ENCODE data around the gene DAP.
"Not testable (repeated sequence)": the region's sequence is repeated elsewhere in the genome, so short reads cannot be mapped to it uniquely, and the experiment has no call there.

Gene DAP

GRCh38 chr5:10645671-10646070 lies 115.4 kb downstream of the DAP start:
- DNase-seq (ENCODE audit: low read depth), result no peak
- no peak for TF ChIP-seq CTCF (conservative IDR thresholded peaks at IDR 0.05; ENCODE audit: low read depth, low read length)
- no peak overlapping the region for H3K4me3 ChIP-seq (ENCODE audit: low read length)

DNA sequence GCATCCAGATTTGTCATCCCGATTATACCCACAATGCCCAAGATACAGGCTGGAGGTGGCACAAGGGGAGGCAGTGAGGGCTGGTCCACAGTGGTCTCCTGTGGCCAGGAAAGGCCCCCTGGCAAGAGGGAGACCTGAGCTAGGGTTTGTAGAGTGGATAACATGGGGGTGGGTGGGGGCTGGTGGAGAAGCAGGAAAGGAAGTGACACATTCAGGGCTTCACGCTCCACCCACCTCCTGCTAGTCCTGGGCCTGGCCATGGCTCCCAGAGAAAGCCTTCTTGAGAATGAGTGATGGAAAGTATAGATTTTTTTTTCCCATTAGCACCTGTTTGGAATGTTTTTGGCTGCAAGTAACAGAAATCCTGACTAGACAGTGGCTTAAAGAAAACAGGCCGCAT lies 115.9 kb downstream of the DAP start:
- no peak for DNase-seq (ENCODE audit: low read depth)
- TF ChIP-seq CTCF (conservative IDR thresholded peaks at IDR 0.05; ENCODE audit: low read depth, low read length), result no peak
- no peak overlapping the region for H3K4me3 ChIP-seq (ENCODE audit: low read length)

DNA sequence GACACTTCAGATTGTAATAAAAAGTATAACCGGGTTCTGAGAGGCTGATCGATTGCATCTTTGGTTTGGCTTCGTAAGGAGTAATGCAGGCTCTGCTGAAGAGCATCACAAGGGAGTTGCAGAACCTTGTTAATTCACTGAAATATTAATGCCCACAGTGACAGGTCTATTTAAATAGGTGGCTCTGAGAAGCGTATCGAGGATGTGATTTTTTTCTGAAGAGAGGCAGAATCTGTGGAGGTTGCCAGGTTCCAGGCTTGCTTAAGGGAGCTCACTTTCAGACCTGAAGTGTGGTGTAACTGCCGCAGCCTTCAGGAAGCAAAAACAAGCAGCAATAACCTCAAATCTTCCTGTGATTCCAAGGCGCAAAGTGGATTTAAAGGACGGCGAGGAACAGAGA lies 116.8 kb downstream of the DAP start:
- DNase-seq (ENCODE audit: low read depth), result no peak
- no peak overlapping the region for H3K4me3 ChIP-seq (ENCODE audit: low read length)
- TF ChIP-seq CTCF (conservative IDR thresholded peaks at IDR 0.05; ENCODE audit: low read depth, low read length), result no peak

DNA sequence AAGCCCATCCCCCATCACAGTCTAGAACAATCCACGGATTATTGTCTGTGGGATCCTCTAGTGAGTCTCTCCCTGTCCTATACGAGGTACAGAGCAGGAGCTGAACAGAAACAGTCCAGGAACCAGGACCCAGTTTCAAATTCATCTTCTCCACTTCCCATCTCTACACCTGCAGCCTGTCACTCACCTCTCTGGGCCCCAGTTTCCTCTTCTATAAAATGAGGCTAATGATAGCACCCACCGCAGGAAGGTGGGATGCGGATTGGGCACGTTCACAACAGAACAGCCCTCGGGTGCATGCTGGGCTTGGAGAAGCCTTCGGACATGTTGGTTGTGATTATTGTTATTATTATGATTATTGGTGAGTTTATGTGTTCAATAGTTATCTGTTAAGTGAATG lies 118.7 kb downstream of the DAP start:
- TF ChIP-seq CTCF (conservative IDR thresholded peaks at IDR 0.05; ENCODE audit: low read depth, low read length), result no peak
- DNase-seq (ENCODE audit: low read depth), result no peak

GRCh38 chr5:10639846-10640368 lies 121.1 kb downstream of the DAP start:
- no peak for TF ChIP-seq CTCF (conservative IDR thresholded peaks at IDR 0.05; ENCODE audit: low read depth, low read length)
- DNase-seq (ENCODE audit: low read depth), result no peak
- H3K4me3 ChIP-seq (ENCODE audit: low read length), result no peak overlapping the region

More for the DNA sequence above, 118.7 kb downstream of the DAP start:
- no peak overlapping the region for H3K4me3 ChIP-seq (ENCODE audit: low read length)

- not testable (repeated sequence) for DNase-seq (ENCODE audit: low read depth)
Observed at GRCh38 chr5:10638723-10639122, 122.3 kb downstream of the DAP start.

GRCh38 chr5:10637944-10638343 lies 123.1 kb downstream of the DAP start:
- DNase-seq (ENCODE audit: low read depth), result no peak
- no peak for TF ChIP-seq CTCF (conservative IDR thresholded peaks at IDR 0.05; ENCODE audit: low read depth, low read length)
- no peak overlapping the region for H3K4me3 ChIP-seq (ENCODE audit: low read length)

More at GRCh38 chr5:10638723-10639122, 122.3 kb downstream of the DAP start:
- not testable (repeated sequence) for H3K4me3 ChIP-seq (ENCODE audit: low read length)

All from retinal pigment epithelial cell (primary cell).